Measurements from ENCODE around the gene MMP11.

- TF ChIP-seq CTCF (conservative IDR thresholded peaks at IDR 0.05) (no peak), ZFX (IDR thresholded peaks at IDR 0.05) (no peak)
Measured at GRCh38 chr22:23831781-23832180, 59.1 kb downstream of the MMP11 start.

Data from C4-2B (cell line).